SK-N-MC (cell line): ENCODE results near the gene KRTAP19-6.

ENCODE experiments used
- DNase-seq: peaks from one replicate; pipeline ENCODE4 v3.0.0-alpha.2; 2011; ENCODE audit warnings: low read depth, low spot score
- H3K27ac ChIP-seq: fragments of 200-600 bp; sonication (generic); 2 replicates; pipeline ENCODE4 v1.5.1; 2016; ENCODE audit warnings: mixed run types
- H3K36me3 ChIP-seq: fragments of 200-600 bp; sonication (generic); 2 replicates; pipeline ENCODE4 v1.6.1; 2017; ENCODE audit warnings: antibody characterized with exemption, low read length, mixed read lengths; ENCODE audit not compliant: insufficient read depth
- H3K4me3 ChIP-seq: fragments of 200-600 bp; sonication (generic); 2 replicates; pipeline ENCODE4 v1.5.1; 2016
- H3K9ac ChIP-seq: fragments of 200-600 bp; sonication (generic); 2 replicates; pipeline ENCODE4 v1.8.0; 2017; ENCODE audit warnings: mixed run types, mixed read lengths; ENCODE audit not compliant: insufficient read length
- H3K9me3 ChIP-seq: fragments of 200-600 bp; sonication (generic); 2 replicates; pipeline ENCODE4 v1.6.1; 2017; ENCODE audit warnings: low read depth, mild to moderate bottlenecking, antibody characterized with exemption, low read length, moderate library complexity, mixed read lengths
- EZH2 ChIP-seq: fragments of 200-600 bp; sonication (generic); IDR thresholded peaks from one replicate; pipeline ENCODE4 v1.6.1; 2017; ENCODE audit warnings: antibody characterized with exemption
- FOXP2 ChIP-seq: optimal IDR thresholded peaks from 2 replicates; pipeline ENCODE3; 2011; ENCODE audit warnings: mild to moderate bottlenecking, moderate library complexity; ENCODE audit not compliant: insufficient read depth; ENCODE audit errors: extremely low read length, control extremely low read depth
- POLR2AphosphoS5 ChIP-seq: IDR thresholded peaks from 2 replicates; pipeline ENCODE4 v1.6.1; 2012; ENCODE audit warnings: mild to moderate bottlenecking, low read depth, low read length, borderline replicate concordance

KRTAP19-6 gene

GRCh38 chr21:30541764-30542163 is at the start of gene KRTAP19-6:
KRTAP19-6 (minus strand) TSS chr21:30541864; CDS start chr21:30541833, 31 bp downstream.
- TF ChIP-seq POLR2AphosphoS5 (no peak), EZH2 (no peak), FOXP2 (no peak)
- H3K27ac ChIP-seq = no peak within 1 kb of the TSS
- H3K4me3 ChIP-seq = no peak within 1 kb of the TSS
- H3K9ac ChIP-seq = no peak within 1 kb of the TSS
- H3K9me3 ChIP-seq = no peaks in the 10 kb centered on the region
- H3K36me3 ChIP-seq = no peaks in the 10 kb centered on the region
- DNase-seq = no peak

- DNase-seq = no peak
- Histone ChIP-seq H3K27ac (no peak within 1 kb of the TSS), H3K4me3 (no peak within 1 kb of the TSS), H3K9me3 (no peaks in the 10 kb centered on the region), H3K36me3 (no peaks in the 10 kb centered on the region), H3K9ac (no peak within 1 kb of the TSS)
- TF ChIP-seq EZH2 (no peak), POLR2AphosphoS5 (no peak), FOXP2 (no peak)
These were observed 48.6 kb upstream of the KRTAP19-6 start, which contains the start of gene KRTAP22-2 for GRCh38 chr21:30590297-30590696. KRTAP22-2 (minus strand) TSS chr21:30590397.

- DNase-seq = no peak
- H3K9ac ChIP-seq = no peak overlapping the region
- H3K9me3 ChIP-seq = no peaks in the 10 kb centered on the region
- TF ChIP-seq EZH2 (no peak), POLR2AphosphoS5 (no peak), FOXP2 (no peak)
- H3K27ac ChIP-seq = no peak overlapping the region
- no peak overlapping the region for H3K4me3 ChIP-seq
- H3K36me3 ChIP-seq = no peaks in the 10 kb centered on the region
These were observed 41.2 kb upstream of the KRTAP19-6 start for GRCh38 chr21:30582870-30583269.

- no peak overlapping the region for H3K27ac ChIP-seq
- no peak overlapping the region for H3K9ac ChIP-seq
- H3K9me3 ChIP-seq = no peaks in the 10 kb centered on the region
- H3K36me3 ChIP-seq = no peaks in the 10 kb centered on the region
- DNase-seq = no peak
- no peak overlapping the region for H3K4me3 ChIP-seq
- no peak for TF ChIP-seq POLR2AphosphoS5
- no peak for TF ChIP-seq FOXP2
- TF ChIP-seq EZH2 = no peak
These were observed 38.5 kb upstream of the KRTAP19-6 start for GRCh38 chr21:30580132-30580531.

GRCh38 chr21:30579346-30579745 is 37.7 kb upstream of the KRTAP19-6 start:
- Histone ChIP-seq H3K9me3 (no peaks in the 10 kb centered on the region), H3K4me3 (no peak overlapping the region), H3K27ac (no peak overlapping the region), H3K9ac (no peak overlapping the region), H3K36me3 (no peaks in the 10 kb centered on the region)
- DNase-seq = no peak
- no peak for TF ChIP-seq POLR2AphosphoS5
- TF ChIP-seq FOXP2 = no peak
- no peak for TF ChIP-seq EZH2

GRCh38 chr21:30577766-30578165 is 36.1 kb upstream of the KRTAP19-6 start:
- no peak overlapping the region for H3K9ac ChIP-seq
- H3K9me3 ChIP-seq = no peaks in the 10 kb centered on the region
- no peak for DNase-seq
- no peak for TF ChIP-seq EZH2
- no peak for TF ChIP-seq FOXP2
- no peak for TF ChIP-seq POLR2AphosphoS5
- no peak overlapping the region for H3K27ac ChIP-seq
- H3K4me3 ChIP-seq = no peak overlapping the region
- H3K36me3 ChIP-seq = no peaks in the 10 kb centered on the region

- DNase-seq = no peak
- Histone ChIP-seq H3K36me3 (no peaks in the 10 kb centered on the region), H3K9me3 (no peaks in the 10 kb centered on the region), H3K4me3 (no peak overlapping the region), H3K9ac (no peak overlapping the region), H3K27ac (no peak overlapping the region)
- TF ChIP-seq FOXP2 (no peak), POLR2AphosphoS5 (no peak), EZH2 (no peak)
These were observed 26.0 kb upstream of the KRTAP19-6 start for GRCh38 chr21:30567617-30568016.

- no peak overlapping the region for H3K9ac ChIP-seq
- no peak for TF ChIP-seq POLR2AphosphoS5
- TF ChIP-seq FOXP2 = no peak
- no peak for TF ChIP-seq EZH2
- H3K4me3 ChIP-seq = no peak overlapping the region
- no peaks in the 10 kb centered on the region for H3K9me3 ChIP-seq
- no peak overlapping the region for H3K27ac ChIP-seq
- DNase-seq = no peak
- no peaks in the 10 kb centered on the region for H3K36me3 ChIP-seq
These were observed 22.0 kb upstream of the KRTAP19-6 start for GRCh38 chr21:30563630-30564029.

- no peak for TF ChIP-seq EZH2
- TF ChIP-seq FOXP2 = no peak
- no peak for TF ChIP-seq POLR2AphosphoS5
- Histone ChIP-seq H3K36me3 (no peaks in the 10 kb centered on the region), H3K9me3 (no peaks in the 10 kb centered on the region), H3K4me3 (no peak overlapping the region), H3K9ac (no peak overlapping the region), H3K27ac (no peak overlapping the region)
- no peak for DNase-seq
These were observed 21.4 kb upstream of the KRTAP19-6 start for GRCh38 chr21:30563072-30563471.
